Natural killer cell (primary cell): ENCODE data around the gene BRD4. TPM values are rescaled to one million over a fixed set of nuclear protein-coding genes. Genes with fewer than 3 reads are reported as not detected.

Experiments used
- ATAC-seq, 3 donors: fragments of 150-1000 bp in 2 of 3; fragments of 200-7000 bp in 1 of 3; cut with Tn5 transposase; 1 replicate in 1 of 3; 2 replicates in 2 of 3; pipeline ENCODE4 v1.10.0; 2021; ENCODE audit warnings: mild to moderate bottlenecking in 2 of 3, moderate library complexity in 2 of 3
- DNase-seq, 2 donors: peaks; one replicate each; pipeline versions ENCODE4 v3.0.0 to v3.0.0-alpha.2; 2013 to 2021; ENCODE audit warnings: mixed read lengths in 1 of 2
- H3K27ac ChIP-seq: one replicate; pipeline ENCODE4 v1.5.1; 2013; ENCODE audit warnings: mild to moderate bottlenecking, low read length
- H3K27me3 ChIP-seq: one replicate; pipeline ENCODE4 v1.6.1; 2013; ENCODE audit warnings: low read length; ENCODE audit not compliant: control insufficient read depth, insufficient read depth
- H3K36me3 ChIP-seq: one replicate; pipeline ENCODE4 v1.6.1; 2013; ENCODE audit warnings: low read length; ENCODE audit not compliant: control insufficient read depth, insufficient read depth
- H3K4me1 ChIP-seq: one replicate; pipeline ENCODE4 v1.6.1; 2013; ENCODE audit warnings: low read length; ENCODE audit not compliant: control insufficient read depth, insufficient read depth
- H3K4me3 ChIP-seq: one replicate; pipeline ENCODE4 v1.5.1; 2013; ENCODE audit warnings: low read length
- H3K9me3 ChIP-seq: one replicate; pipeline ENCODE4 v1.6.1; 2013; ENCODE audit warnings: low read length; ENCODE audit not compliant: control insufficient read depth, insufficient read depth
- H3K27ac Mint-ChIP-seq, 2 donors: one replicate each; pipeline ENCODE4 v1.8.0; 2022; ENCODE audit warnings: mild to moderate bottlenecking in 2 of 2, mixed read lengths in 2 of 2, moderate library complexity in 1 of 2
- H3K27me3 Mint-ChIP-seq, 2 donors: one replicate each; pipeline ENCODE4 v1.8.0; 2022; ENCODE audit warnings: low read depth in 2 of 2, mixed read lengths in 2 of 2
- H3K36me3 Mint-ChIP-seq: one replicate; pipeline ENCODE4 v1.8.0; 2022; ENCODE audit warnings: mixed read lengths
- H3K4me1 Mint-ChIP-seq, 2 donors: one replicate each; pipeline ENCODE4 v1.8.0; 2022; ENCODE audit warnings: mixed read lengths in 2 of 2
- H3K4me3 Mint-ChIP-seq: one replicate; pipeline ENCODE4 v1.8.0; 2022; ENCODE audit warnings: mild to moderate bottlenecking, moderate library complexity, mixed read lengths
- H3K9me3 Mint-ChIP-seq, 2 donors: one replicate each; pipeline ENCODE4 v1.8.0; 2022; ENCODE audit warnings: mixed read lengths in 2 of 2
- WGBS: methylation state at CpG from one replicate; pipeline ENCODE4 v1.1.7; 2013; ENCODE audit warnings: missing lambda C conversion rate; ENCODE audit not compliant: insufficient coverage; 5-methylcytosine and 5-hydroxymethylcytosine counted together
- intact Hi-C: fragments of 100-400 bp; cut with micrococcal nuclease; formaldehyde crosslinking; loops from one replicate; pipeline ENCODE4 v1.14.2; 2022
- total RNA-seq, 4 donors: library from RNA; stranded (reverse); fragments of 120-200 nt in 1 of 4; gene quantifications; one replicate each; pipeline versions ENCODE4 v1.2.3 to v1.2.4, GENCODE V29; 2013 to 2022
- TF ChIP-seq, protein P1 (sequence below): fragments of 200-600 bp; IDR thresholded peaks from one replicate; pipeline ENCODE4 v1.8.0; 2022; ENCODE audit warnings: antibody characterized with exemption

The BRD4 gene
- total RNA-seq, 3 donors from 2014 or later (not counting 1 experiment from before 2014, with no cell fraction given) = 91.9 to 116 (median 98.3) TPM

DNA sequence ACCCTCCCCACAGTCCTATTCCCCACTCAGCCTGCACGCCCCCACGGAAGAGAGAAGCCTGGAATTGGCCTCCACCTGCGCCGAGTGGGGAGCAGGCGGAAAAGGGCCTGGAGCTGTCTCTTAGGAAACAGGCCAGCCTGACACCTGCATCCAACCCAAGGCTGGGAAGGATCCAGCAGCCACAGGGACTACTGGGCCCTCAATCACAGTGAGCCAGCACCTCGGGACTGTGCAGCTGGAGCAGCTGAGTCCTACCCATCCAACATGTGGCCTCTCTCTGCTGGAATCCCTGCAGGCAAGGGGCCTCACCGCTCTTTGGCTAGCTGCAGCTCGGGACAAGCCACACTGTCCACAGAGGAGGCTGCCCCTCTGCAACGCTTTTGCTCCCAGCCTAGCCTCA lies 91.8 kb downstream of the BRD4 start:
- Mint-ChIP-seq H3K27me3 (no peaks in the 10 kb centered on the region), H3K9me3 (no peaks in the 10 kb centered on the region), H3K36me3 (peaks cover 11% of the 10 kb centered on the region), H3K4me3 (no peak overlapping the region), H3K27ac (no peak overlapping the region), H3K4me1 (peaks cover 0 to 16% of the 10 kb centered on the region in 2 donors)
- intact Hi-C loops = no loop called here
- ATAC-seq (no peak), DNase-seq (no peak)
- Histone ChIP-seq H3K4me3 (no peak overlapping the region), H3K9me3 (no peaks in the 10 kb centered on the region), H3K36me3 (peaks cover 74% of the 10 kb centered on the region), H3K27me3 (no peaks in the 10 kb centered on the region), H3K27ac (no peak overlapping the region), H3K4me1 (no peaks in the 10 kb centered on the region)
- WGBS = 97% methylated on average over 9 of the region's 9 CpGs
- TF ChIP-seq, protein P1, sequence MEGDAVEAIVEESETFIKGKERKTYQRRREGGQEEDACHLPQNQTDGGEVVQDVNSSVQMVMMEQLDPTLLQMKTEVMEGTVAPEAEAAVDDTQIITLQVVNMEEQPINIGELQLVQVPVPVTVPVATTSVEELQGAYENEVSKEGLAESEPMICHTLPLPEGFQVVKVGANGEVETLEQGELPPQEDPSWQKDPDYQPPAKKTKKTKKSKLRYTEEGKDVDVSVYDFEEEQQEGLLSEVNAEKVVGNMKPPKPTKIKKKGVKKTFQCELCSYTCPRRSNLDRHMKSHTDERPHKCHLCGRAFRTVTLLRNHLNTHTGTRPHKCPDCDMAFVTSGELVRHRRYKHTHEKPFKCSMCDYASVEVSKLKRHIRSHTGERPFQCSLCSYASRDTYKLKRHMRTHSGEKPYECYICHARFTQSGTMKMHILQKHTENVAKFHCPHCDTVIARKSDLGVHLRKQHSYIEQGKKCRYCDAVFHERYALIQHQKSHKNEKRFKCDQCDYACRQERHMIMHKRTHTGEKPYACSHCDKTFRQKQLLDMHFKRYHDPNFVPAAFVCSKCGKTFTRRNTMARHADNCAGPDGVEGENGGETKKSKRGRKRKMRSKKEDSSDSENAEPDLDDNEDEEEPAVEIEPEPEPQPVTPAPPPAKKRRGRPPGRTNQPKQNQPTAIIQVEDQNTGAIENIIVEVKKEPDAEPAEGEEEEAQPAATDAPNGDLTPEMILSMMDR = no peak

DNA sequence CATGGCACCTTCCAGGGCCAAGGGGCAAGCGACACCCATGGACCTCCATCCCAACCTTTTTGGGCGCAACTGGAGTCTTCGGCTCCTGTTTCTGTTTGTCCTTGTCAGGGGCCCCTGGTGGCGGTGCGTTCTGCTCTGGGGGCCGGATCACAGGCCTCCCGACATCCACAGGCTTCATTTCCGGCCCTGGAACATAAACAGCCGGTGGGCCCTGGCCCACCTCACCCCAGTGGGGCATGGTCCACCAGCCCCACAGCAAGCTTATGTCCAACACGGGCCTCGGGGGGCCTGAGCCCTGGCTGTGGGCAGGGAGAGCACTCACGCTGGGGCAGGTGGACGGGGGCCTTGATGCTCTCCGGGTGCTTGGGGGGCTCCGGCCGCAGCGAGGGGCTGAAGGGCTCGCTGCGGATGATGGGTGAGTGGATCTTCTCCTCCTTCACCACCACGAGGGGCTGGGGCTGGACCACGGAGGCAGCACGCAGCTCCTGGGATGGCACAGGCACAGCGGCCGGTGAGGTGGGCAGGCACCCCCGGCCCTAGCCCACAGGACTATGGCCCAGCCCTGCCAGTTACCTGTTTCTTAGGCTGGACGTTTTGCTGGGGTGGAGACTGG lies 92.9 kb downstream of the BRD4 start:
- ATAC-seq (no peak), DNase-seq (no peak)
- Mint-ChIP-seq H3K36me3 (peaks cover 13% of the 10 kb centered on the region), H3K4me3 (no peak overlapping the region), H3K9me3 (no peaks in the 10 kb centered on the region), H3K27me3 (peaks cover 0 to 2% of the 10 kb centered on the region in 2 donors), H3K4me1 (peaks cover 0 to 8% of the 10 kb centered on the region in 2 donors), H3K27ac (no peak overlapping the region)
- 97% methylated on average over 26 of the region's 26 CpGs for WGBS
- Histone ChIP-seq H3K36me3 (peaks cover 65% of the 10 kb centered on the region), H3K27me3 (no peaks in the 10 kb centered on the region), H3K4me1 (no peaks in the 10 kb centered on the region), H3K27ac (no peak overlapping the region), H3K4me3 (no peak overlapping the region), H3K9me3 (no peaks in the 10 kb centered on the region)
- intact Hi-C loops = no loop called here
- TF ChIP-seq, protein P1 = no peak

DNA sequence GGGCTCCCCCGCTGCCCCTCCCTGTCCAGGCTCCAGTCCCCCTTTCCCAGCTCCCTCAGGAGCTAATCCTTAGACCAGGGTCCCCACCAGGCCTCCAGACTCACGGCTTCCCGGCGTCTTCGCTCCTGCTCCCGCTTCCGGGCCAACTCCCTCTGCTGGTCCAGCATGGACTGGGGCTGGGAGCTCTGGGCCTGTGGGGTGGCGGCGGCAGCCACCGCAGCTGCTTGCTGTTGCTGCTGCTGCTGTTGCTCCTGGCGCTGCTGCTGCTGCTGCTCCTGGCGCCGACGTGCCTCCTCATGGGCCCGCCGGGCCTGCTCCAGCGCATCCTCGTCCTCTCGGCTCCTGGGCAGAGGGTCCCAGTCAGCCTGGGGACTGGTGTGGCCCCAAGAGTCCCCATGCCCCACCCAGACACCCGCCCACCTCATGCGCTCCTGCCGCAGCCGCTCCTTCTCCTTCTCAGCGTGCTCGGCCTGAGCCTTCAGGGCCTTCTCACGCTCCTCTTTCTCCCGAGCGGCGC lies 93.6 kb downstream of the BRD4 start:
- TF ChIP-seq, protein P1 = no peak
- peaks cover 13% of the 10 kb centered on the region for H3K36me3 Mint-ChIP-seq
- 98% methylated on average over 27 of the region's 29 CpGs for WGBS
- Histone ChIP-seq H3K27me3 (no peaks in the 10 kb centered on the region), H3K36me3 (peaks cover 60% of the 10 kb centered on the region), H3K9me3 (no peaks in the 10 kb centered on the region), H3K4me3 (no peak overlapping the region), H3K4me1 (no peaks in the 10 kb centered on the region), H3K27ac (no peak overlapping the region)
- no peak overlapping the region for H3K27ac Mint-ChIP-seq
- no peak overlapping the region for H3K4me3 Mint-ChIP-seq
- no peak for ATAC-seq
- DNase-seq = no peak
- peaks cover 0 to 7% of the 10 kb centered on the region in 2 donors for H3K4me1 Mint-ChIP-seq
- intact Hi-C loops = no loop called here
- peaks cover 0 to 5% of the 10 kb centered on the region in 2 donors for H3K27me3 Mint-ChIP-seq
- no peaks in the 10 kb centered on the region for H3K9me3 Mint-ChIP-seq
